Fibroblast of the aortic adventitia (primary cell): Measurements from ENCODE around the gene TNC. TPM values are rescaled to one million over a fixed set of nuclear protein-coding genes. Genes with fewer than 3 reads are reported as not detected.

Experiments
- DNase-seq: peaks from one replicate; pipeline ENCODE4 v3.0.0-alpha.2; 2010; ENCODE audit warnings: low read depth
- H3K4me3 ChIP-seq: 2 replicates; pipeline ENCODE4 v1.5.1; 2011; ENCODE audit warnings: low read depth, mild to moderate bottlenecking, control low read depth, low read length, moderate library complexity
- CTCF ChIP-seq: IDR thresholded peaks from 2 replicates; pipeline ENCODE4 v1.5.1; 2011; ENCODE audit warnings: mild to moderate bottlenecking, low read length, control low read depth, inconsistent platforms; ENCODE audit not compliant: insufficient read depth
- total RNA-seq: library from RNA; depleted of rRNA; stranded (reverse); fragments of >200 nt; gene quantifications from 2 replicates; pipeline ENCODE4 v1.2.3, GENCODE V29; 2012; ENCODE audit warnings: low replicate concordance

Gene TNC
- total RNA-seq, 1 donor = 49.7 TPM

GRCh38 chr9:114990901-114991300 lies 127.1 kb downstream of the TNC start:
- H3K4me3 ChIP-seq = no peak overlapping the region
- DNase-seq = no peak
- no peak for TF ChIP-seq CTCF

- no peak for TF ChIP-seq CTCF
These were observed 128.2 kb downstream of the TNC start for GRCh38 chr9:114989600-114990410.

GRCh38 chr9:114988962-114989599 lies 128.9 kb downstream of the TNC start:
- no peak for TF ChIP-seq CTCF
- H3K4me3 ChIP-seq = no peak overlapping the region
- DNase-seq = no peak

More at GRCh38 chr9:114989600-114990410, 128.2 kb downstream of the TNC start:
- DNase-seq = no peak
- H3K4me3 ChIP-seq = no peak overlapping the region

GRCh38 chr9:114987116-114987515 lies 130.8 kb downstream of the TNC start:
- DNase-seq = no peak
- H3K4me3 ChIP-seq = no peak overlapping the region
- no peak for TF ChIP-seq CTCF

- no peak for DNase-seq
- no peak for TF ChIP-seq CTCF
- H3K4me3 ChIP-seq = no peak overlapping the region
These were observed 131.9 kb downstream of the TNC start for GRCh38 chr9:114985959-114986501.

- DNase-seq = peak; percentile 33
- no peak for TF ChIP-seq CTCF
- no peak overlapping the region for H3K4me3 ChIP-seq
These were observed 136.9 kb downstream of the TNC start for GRCh38 chr9:114981063-114981462.
